Measurements from ENCODE around the gene LRP5.
"Not testable (repeated sequence)": the region's sequence is repeated elsewhere in the genome, so short reads cannot be mapped to it uniquely, and the experiment has no call there.

LRP5 gene

DNA sequence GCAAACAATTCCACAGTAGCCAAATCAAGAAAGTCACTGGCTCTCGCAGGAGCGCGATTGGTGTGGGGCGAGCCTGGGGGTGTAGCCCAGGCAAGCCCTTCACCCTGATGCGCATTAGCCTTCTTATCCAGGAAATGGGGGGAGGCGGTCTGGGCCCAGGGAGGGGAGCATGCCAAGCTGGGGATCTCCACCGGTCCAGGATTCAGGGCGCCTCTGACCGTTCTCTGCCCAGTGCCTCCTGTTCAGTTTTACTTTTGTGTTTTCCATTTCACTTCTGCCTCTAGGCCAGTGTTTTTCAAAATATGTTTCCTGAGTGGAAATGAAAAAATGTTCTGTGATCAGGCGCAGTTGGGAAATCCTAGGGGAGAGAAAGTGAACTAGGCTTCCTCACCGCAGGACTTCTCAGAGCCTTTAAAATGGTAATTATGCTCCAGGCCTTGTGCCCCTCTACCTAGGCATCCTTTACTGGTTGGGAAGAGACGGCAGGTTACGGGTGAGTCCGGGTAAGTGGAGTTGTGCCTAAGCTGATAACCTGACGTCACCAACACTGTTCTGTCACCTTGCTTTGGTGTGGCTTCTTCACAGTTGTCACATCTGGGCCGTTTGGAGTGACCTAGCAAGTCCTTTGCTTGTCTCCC is 18.4 kb downstream of the LRP5 start:
- no peak for DNase-seq

DNA sequence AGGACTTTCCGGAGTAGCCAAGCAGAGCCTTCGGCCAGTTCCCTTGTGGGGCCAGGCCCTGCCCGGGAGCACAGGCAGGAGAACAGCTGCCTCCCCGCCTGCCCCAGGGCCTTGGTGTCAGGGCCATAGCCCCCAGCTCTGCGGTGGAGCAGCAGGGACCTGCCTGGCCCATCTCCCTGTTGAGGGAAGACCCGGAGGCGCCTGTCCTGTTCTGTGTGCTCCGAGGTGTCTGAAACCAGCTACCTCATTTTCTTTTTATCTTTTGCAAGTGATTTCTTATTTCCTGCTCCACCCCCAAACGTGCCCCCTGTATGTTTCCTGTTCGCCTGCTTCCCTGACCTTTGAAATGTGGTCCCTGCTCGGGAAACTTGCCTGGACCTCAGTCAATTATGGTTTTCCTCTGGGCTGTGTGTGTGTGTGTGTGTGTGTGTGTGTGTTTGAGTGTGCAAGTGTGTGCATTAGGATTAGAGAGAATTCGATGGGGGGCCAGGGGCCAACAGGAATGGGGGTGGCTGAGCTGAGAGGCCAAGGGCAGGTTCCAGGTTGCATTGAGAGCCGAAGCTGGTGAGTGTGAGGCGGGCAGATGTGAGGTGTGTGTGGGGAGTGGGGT is 19.1 kb downstream of the LRP5 start:
- DNase-seq = no peak

DNA sequence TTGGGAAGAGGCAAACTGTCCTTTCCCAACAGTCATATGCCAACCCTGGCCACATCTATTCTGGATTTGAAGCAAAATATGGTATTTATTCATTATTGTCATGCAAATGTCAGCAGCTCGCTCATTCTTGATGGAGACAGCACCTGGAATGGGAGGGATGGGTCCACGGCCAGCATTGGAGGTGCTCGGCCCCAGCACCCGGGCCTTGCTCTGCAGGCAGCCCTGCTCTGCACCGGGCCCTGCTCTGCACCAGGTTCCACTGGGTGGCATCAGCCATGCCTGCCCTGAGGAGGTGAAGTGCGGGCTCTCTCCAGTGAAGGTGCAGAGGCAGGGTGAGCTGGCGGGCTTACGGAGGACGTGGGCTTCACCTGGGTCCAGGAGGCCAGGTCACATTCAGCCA is 19.8 kb downstream of the LRP5 start:
- no peak for DNase-seq

DNA sequence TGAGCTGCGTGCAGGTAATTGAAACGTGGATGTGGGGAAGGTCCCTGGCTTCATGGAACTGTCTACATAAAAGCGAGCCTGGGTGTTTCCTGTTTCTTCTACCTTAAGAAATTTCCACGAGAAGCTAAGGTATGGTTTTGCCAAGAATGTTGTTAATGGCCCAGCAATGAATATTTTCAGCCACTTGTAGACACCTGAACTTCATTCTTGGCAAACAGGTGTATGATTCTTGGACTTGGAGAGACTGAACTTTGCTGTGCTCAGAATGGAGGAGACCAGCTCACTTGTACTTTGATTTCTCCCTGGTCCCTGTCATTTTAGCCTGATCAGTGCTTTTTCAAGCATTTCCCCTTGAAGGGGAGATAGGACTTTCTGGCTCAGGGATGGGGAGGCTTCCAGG is 20.8 kb downstream of the LRP5 start:
- DNase-seq = no peak

- DNase-seq = no peak
These were observed 22.5 kb downstream of the LRP5 start for GRCh38 chr11:68334923-68335322.

DNA sequence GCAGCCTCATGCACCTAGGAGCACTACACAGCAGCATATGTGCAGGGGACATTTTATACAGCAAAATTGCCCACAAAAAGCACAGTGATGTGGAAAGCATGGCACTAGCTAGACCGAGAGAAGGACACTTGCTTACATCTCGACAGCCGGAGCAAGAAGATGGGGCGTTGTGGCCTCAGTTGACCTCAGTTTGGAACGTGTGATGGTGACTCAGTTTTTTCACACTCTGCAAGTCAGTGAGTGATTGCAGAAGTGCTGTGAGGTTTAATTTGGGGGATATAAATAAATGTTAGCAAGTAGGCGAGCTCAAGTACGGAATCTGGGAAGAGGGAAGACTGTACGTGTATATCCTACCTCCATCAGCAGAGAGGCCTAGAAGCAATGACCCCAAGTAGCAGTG is 23.3 kb downstream of the LRP5 start:
- DNase-seq = no peak

DNA sequence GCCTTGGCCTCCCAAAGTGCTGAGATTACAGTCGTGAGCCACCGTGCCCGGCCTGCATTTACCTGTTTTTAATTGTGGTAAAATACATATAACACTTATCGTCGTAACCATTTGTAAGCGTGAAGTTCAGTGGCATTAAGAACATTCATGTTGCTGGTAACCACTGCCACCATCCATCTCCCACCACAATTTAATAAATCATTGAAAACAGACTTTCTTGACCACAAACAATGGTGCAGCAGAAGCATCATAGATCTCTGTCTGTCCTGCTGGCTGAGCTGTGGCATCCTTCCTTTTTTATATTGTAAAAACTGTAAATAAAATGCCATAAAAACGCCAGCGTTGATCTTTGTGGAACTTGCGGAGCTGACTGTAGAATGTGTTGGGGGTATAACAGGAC is 24.3 kb downstream of the LRP5 start:
- no peak for DNase-seq

DNA sequence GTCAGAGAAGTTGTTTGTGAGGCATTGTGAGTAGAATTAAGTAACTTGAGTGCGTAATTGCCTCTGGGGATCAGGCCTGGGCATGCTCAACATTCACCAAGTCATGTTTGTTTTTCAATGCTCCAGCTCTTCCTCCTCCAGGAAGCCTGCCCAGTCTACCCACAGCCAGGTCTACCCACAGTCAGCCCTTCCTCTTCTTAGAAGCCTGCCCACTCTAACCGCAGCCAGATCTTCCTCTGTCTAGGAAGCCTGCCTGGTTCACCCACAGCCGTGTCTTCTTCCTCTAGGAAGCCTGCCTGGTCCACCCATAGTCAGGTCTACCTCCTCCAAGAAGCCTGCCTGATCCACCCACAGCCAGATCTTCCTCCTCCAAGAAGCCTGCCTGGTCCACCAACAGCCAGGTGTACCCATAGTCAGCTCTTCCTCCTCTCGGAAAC is 25.0 kb downstream of the LRP5 start:
- no peak for DNase-seq

DNA sequence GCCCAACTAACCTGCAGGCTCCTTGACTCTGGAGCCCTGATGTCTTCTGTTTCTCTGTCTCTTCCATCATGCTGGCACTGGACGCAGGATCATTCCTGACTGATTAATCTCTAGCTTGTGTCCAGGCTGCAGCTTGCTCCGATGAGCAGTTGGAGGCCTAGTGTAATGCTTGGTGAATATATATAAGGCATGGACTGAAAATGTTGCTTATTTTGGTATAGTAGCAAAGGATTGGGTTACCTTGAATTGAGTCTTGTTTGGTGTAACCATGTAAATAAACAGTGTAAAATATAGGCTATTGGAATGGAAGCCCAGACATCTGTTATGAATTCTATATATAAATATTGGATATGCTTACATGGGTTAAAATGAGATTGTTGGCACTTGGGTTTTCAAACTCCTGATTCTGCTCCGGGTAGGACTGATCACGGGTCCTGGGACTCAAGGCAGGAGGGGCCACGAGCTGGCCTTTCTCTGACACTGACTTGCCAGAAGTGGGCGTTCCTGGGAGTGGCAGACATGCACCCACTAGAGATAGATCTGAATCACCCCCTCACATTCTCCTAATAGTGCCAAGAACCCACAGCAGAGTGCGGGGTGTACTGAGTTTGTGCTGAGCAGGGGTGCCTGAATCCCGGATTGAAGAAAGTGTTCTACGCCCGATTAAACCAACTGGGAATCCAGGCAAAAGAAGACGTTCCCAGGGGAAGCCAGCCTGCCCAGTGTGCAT is 25.8 kb downstream of the LRP5 start:
- DNase-seq = no peak

DNA sequence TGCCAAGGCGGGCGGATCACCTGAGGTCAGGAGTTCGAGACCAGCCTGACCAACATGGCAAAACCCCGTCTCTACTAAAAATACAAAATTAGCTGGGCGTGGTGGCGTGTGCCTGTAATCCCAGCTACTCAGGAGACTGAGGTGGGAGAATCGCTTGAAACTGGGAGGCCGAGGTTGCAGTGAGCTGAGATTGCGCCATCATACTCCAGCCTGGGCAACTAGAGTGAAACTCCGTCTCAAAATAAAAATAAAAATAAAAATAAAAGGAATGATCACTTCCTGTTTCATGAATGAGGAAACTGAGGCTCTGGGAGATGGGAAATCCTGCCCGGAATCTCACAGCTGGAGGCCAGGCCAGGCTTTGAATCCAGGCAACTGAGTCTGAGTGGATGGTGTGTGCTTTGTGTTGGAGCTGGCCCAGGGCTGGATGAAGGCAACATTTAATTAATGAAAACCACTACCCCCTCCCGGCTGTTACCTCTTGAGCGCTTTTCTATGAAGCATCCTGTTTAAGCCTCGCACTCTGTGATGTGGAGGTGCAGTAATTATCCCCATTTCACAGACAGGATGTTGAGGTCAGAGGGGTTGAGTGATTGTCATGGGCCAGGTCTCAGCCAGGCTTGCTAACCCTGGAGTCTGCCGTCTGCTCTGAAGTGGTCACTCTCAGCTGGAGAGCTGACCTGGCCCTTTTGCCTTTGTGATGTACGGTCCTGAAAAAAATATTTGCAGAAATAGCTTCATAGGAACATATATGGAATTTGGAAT is 27.8 kb downstream of the LRP5 start:
- no peak for DNase-seq

DNA sequence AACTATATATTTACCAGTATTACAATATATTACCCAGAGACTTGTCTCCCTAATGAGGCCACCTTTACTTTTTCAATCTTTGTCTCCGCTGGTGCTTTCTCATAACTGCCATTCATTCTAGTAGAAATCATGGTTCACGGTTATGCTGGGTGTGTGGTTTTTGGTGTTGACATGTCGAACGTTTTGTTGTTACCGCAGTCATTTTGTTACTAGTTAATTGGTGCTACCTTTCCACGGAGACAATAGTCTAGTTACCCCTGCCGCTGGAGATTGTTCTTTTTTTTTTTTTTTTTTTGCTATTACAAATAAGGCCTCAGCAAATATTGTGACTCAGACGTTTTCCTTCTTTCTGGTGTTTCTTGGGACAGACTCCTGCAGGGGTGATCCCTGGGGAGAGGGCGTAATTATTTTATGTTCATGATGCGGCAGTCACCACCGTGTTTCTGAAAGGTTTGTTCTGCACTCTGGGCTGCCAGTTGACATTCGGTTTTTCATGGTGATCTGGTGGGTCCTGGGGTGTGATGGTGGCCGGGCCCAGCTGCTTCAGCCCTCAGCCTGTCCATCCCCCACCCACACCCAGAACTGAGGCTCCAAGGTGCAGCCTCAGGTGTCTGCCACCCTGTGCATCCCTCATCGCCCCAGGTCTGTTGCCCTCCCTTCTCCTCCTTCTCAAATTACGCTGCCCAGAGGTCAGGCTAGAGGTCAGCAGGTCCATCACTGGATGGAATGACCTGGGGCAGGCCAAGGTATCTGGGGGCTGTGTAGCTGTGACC is 28.6 kb downstream of the LRP5 start:
- no peak for DNase-seq

DNA sequence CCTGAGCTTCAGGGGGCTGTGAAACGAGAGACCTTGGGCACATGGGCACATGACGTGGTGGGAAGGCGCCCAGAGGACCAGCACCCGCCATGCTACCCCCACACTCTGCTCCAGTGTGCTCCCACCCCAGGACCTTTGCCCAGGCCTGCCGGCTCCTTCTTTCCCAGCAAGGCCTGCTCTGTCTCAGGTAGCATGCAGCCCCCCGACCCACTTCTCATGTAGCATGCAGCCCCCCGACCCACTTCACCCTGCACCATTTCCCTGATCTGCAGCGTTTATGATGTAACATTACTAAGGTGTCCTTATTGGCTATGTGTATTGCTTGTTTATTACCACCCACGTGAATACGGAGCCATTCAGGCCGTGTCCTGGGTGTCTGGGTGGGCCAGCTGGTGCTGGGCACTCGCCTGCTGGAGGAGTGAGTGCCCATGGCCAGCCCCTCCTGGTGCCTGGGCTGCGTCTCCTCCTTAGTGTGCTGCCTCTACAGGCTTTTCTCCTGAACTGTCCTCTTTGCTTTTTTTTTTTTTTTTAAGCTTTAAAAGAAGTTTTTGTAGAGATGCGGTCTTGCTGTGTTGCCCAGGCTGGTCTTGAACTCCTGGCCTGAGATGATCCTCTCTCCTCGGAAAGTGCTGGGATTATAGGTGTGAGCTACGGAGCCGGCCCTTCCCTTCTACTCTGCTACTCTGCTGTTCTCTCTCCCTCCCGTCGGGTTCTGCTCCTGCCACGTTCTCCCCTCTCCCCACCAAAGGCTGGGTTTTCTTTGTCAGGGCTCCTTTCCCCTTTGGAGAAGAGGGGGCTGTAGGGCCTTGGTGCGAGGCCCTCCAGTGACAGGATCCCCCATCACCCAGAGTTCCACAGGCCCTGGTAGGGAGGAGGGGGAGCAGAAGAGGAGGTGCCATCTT is 29.4 kb downstream of the LRP5 start:
- no peak for DNase-seq

DNA sequence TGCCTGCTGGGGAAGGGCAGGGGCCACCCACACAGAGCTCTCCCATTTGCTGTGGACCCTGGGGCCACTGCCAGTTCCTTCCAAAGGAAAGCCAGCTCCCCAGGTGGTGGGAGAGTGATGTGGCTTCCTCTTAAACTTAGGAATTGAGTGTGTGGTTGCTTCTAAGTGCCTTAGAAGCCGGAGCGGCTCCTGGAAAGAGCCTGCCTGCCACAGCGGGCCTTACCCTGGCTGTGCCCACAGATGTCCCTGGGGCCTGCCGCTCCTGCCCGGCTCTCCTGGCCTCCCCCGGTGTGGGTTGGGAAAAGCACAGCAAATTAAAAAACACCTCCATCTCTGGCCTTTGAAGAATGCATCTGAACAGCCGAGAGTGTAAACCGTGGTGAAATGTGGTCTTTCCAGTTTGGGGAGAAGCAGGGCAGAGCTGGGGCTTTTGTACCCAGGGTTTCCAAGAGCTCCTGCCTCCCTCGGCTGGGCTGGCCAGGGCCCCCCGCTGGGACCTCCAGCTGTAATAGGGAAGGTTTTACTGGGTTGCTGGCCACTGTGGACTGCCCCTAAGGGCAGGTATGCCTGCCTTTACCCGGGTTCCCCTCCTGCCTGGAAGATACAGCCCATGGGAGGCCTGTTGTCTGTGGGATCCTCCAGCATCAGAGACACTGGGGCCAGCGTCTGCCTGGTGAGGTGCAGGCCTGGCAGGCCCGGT is 30.2 kb downstream of the LRP5 start:
- no peak for DNase-seq

DNA sequence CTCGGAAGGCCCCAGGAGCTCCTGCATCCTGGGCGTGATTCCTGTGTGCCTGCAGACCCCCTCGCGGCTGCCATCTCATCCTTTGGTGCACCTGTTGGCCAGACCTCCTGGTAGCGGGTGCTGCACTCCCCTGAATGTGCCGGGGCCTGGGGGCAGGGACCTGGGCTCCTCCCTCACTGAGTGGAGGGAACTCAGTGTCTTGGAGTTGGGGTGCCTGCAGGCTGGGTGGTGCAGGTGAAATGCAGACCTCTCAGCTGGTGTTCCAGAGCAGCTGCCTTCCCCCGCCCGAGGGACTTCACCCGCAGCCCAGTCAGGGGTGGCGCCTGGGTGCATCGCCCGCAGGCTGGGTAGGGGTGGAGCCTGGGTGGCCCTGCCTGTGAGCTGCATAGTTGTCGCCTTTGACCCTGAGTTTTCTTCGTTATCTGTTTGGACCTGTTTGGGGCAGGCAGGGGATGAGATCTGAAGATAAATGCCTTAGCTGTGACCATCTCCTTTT is 31.4 kb downstream of the LRP5 start:
- no peak for DNase-seq

DNA sequence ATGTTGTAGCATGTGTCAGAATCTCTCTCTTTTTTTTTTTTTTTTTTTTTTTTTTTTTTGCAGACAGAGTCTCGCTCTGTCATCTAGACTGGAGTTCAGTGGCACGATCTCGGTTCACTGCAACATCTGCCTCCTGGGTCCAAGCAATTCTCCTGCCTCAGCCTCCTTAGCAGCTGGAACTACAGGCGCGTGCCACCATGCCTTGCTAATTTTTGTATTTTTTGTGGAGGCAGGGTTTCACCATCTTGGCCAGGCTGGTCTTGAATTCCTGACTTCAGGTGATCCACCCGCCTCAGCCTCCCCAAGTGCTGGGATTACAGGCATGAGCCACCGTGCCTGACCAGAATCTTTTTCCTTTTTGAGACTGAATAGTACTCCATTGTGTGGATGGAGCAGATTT is 32.4 kb downstream of the LRP5 start:
- not testable (repeated sequence) for DNase-seq

GRCh38 chr11:68345776-68346461 is 33.5 kb downstream of the LRP5 start:
- no peak for DNase-seq

DNA sequence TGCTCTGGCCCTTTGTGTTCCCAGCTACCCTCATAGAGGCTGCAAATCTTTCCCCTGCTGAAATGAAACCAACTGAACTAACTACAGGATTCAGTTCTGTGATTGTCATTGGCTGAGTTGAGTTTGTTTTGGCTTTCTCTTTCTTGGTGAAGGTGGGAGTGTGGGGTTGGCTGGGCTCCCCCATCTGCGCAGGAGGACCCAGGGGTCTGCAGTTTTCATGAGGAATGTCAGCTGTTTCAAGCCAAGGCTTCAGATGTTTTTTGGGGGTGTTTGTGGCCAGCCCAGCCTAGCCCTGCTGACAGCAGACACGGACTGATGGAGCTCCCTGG is 34.0 kb downstream of the LRP5 start:
- DNase-seq = no peak

GRCh38 chr11:68347345-68347744 is 35.0 kb downstream of the LRP5 start:
- DNase-seq = no peak

GRCh38 chr11:68347841-68348240 is 35.5 kb downstream of the LRP5 start:
- DNase-seq = no peak

DNA sequence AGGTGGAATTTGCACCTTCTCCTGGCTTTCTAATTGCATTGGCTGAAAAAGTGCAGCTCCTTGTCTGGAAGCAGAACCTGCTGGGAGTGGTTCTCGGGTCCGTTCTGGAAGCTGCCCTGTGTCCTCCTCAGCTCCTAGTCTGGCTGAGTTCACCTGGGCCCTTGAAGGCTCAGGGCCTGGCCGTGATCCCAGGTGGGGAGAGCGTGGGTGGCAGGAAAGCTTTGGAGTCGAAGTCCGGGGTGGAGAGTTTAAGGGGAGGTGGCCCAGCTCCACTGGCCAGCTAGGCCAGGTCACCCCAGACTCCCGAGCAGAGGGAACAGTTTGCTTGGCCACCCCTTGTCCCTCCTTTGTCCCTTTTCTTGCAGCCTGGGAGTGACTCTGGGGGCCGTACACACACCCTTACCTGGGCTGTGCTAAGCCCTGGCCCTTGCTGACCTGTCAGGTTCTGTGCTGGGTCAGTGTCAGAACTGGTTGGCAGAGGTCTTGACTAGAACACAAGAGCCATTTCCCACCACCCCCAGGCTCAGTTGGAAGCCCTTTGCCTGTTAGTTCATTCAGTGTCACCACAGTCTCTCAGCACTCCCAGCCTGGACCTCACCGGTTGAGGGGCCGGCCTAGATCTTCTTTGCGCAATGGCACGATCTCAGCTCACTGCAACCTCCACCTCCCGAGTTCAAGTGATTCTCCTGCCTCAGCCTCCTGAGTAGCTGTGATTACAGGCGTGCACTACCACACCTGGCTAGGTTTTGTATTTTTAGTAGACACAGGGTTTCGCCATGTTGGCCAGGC is 37.3 kb downstream of the LRP5 start:
- DNase-seq = no peak

All from SW 1271 (cell line).